GM18873 (cell line): ENCODE data around the gene TTLL5.

Source experiments
- ATAC-seq: cut with Tn5 transposase; IDR thresholded peaks from one replicate; pipeline ENCODE4 v1.9.1; 2021; ENCODE audit warnings: mild to moderate bottlenecking, moderate library complexity, moderate number of reproducible peaks; ENCODE audit not compliant: unreplicated experiment, low FRiP score

The TTLL5 gene

DNA sequence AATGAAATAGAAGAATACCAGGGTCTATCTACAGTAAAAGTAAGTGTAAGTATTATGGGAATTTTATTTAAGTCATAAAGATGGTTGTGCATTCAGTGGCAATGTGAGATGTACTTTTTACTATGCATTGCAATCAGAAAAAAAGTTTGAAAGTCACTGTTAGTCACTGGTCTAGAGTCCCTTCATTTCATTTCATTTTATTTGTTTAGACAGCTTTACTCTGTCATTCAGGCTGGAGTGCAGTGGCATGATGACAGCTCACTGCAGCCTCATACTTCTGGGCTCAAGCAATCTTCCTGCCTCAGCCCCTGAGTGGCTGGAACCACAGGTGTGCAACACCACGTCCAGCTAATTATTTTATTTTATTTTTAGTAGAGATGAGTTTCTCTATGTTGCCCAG is 278.2 kb downstream of the TTLL5 start:
- ATAC-seq, result no peak

DNA sequence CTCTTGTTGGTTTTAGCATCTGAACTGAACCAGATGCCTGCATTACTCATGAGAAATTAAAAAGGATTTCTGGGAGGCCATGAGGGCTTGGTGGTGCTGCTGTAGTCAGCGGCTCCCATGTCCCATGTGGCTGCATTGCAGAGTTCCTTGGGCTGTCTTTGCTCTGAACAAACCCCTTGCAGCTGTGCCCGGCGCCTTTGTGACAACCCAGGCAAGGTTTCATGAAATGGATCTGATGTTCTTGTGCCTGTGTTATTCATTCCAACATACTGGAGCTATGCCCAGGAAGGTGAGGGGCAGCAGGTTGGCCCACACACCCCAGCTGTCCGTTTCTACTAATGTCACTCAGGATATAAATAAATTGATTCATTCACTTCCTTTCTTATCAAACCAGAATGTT is 280.0 kb downstream of the TTLL5 start:
- no peak for ATAC-seq

DNA sequence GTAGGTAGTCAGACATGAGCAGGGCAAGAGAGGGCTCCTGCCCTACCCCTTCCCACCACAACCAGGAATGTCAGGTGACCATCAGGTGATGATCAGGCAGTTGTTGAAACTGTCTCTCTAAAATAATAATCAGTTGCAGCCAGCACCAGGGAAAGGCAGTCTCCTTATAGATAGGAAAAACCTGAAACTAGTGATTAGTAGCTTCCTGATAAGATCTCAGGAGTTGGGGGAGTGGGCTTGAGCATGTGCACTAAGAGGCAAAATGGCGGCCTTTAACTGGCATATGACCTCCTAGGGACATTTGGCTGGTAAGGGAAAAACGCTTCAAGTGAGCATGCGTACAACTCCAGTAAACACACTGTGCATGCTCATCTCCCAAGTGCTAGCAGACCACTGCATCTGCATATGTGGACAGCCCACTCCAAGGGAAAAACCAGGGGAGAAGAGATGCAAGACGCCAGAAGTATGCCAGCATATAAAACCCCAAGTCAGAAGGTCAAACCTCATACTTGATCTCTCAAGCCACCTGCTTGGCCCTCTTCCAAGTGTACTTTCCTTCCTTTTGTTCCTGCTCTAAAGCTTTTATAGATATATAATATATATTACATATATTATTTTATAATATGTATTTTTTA is 283.7 kb downstream of the TTLL5 start:
- ATAC-seq, result no peak

DNA sequence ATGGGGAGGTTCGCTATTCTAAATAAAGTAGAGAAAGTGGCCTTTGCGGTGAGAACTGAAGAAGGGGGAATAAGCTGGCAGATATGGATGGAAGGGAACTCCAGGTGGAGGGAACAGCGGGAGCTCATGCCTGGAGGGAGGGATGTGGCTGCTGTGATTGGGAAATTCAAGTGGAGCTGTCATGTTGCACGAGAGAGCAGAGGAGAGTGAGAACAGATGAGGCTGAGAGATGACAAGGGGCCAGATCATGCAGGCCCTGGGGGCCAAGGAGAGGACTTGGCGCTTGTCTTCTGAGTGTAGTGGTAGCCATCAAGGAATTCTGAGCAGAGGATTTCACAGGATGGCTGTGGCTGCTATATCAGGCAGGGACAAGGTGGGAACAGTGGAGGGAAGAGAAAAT is 285.7 kb downstream of the TTLL5 start:
- ATAC-seq, result no peak

DNA sequence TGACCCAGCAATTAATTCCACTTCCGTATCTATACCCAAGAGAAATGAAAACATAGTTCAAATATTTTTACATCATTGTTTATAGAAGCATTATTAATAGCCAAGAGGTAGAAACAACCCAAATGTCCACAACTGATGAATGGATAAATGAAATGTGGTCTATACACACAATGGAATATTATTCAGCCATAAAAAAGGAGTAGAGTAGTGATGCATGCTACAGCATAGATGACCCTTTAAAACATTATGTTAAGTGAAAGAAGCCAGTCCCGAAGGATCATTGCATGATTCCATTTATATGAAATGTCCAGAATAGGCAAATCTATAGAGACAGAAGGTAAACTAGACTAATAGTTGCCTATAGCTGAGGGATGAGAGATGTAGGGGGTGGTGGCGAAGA is 291.4 kb downstream of the TTLL5 start:
- ATAC-seq, result no peak

DNA sequence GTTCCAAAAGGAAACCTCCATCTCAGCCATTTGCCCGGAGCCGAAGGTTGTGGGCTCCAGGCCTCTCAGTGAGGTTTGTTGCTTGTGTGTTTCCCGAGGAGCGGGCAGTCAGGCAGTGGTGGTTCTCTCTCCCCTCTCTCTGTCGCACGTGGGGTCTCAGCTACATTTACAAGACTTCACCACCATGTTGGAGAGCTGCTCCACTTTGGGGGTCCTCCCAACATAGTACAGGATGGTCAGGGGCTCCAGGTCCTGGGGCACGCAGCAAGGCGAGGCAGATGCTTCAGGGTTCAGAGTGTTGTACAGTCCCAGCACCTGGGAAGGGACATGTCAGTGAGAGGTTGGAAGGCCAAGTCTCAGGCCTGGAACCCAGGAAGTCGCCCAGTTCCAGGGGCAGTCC is 298.0 kb downstream of the TTLL5 start:
- no peak for ATAC-seq

DNA sequence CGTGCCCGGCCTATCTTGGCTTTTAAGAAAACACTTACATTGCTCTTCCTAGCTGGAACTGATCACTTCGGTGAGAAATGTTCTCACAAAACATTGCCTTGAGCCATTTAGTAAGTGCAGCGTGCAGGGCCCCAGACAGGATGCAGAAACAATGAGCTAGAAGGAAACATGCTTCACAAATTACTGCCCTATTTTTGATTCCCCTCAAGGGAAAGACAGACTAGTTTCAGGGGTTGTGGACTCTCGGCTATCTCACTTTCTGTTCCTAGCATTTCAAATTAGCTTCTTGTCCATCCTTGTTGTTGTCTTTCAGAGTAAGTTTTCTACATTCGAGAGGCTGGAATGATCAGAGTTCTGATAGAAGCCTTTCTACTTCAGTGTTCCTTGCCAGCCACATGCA is 299.2 kb downstream of the TTLL5 start:
- ATAC-seq, result no peak

DNA sequence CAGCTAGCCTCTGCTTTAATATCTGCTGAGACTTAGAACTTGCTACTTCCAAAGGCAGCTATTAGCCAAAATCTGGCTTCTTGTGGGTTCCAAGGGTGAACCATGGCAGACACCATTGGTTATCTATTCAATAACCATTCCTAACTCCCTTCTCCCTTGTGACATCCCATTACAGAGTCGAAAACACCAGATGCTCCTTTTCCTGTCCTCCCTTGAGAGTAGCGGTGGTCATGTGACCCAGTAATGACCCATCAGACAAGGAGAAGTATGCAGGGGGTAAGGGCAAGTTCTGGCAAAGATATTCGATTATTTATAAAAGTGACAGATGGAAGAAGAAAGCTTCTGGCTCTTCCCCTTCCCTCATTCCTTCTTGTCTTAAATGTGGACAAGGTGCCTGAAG is 300.6 kb downstream of the TTLL5 start:
- ATAC-seq, result no peak

DNA sequence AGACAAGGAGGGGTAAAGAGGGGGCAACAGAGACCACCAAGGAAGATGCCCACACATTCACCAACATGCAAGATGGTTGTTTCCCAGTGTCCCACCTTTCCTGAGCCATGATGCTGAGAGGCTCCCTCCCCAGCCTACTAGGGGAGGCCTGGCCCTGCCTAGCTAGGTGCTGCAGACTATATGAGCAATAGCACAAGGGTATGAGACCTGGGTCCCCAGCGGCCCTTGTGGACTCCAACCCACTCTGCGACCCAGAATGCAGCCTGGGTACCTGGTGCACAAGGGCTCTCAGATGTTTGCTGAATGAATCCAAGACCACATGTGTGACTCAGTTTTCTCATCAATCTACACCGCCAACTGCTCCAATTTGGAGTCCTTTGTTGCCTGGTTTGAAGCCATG is 306.8 kb downstream of the TTLL5 start:
- ATAC-seq, result no peak

DNA sequence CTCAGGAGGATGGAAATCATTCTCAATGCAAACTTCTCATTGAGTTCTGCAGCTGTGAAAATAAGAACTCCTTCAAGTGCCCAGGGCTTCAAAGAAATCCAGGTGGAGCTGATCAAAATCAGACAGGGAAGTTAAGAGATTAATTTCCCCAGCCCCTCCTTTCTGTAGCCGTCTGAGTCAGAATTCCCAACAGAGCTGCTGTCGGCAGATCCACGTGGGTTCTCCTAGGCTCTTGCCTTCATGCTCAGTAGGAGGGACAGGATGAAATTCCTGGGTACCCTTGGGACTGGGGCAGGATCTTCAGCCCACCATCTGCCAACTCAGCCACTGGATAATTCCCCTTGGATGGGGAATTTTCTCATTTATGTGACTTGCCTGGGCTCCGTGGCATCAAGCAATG is 307.4 kb downstream of the TTLL5 start:
- no peak for ATAC-seq

DNA sequence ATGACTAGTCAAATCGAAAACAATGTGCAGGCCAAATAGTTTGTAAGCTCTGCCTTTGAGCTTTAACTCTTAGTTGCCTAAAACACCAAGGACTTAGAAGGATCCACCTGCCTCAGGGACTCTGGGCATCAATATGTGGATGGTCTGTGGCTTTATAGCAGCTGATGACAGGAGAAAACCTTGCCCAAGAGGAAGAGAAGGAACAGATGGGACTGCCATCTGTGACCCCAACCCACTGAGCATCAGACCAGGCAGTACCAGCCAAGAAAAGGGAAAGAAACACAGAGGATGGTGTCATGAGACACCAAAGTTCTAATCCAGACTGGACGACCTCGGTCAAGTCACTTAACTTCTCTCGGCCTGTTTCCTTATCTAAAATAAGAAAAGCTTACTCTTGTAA is 308.1 kb downstream of the TTLL5 start:
- no peak for ATAC-seq

DNA sequence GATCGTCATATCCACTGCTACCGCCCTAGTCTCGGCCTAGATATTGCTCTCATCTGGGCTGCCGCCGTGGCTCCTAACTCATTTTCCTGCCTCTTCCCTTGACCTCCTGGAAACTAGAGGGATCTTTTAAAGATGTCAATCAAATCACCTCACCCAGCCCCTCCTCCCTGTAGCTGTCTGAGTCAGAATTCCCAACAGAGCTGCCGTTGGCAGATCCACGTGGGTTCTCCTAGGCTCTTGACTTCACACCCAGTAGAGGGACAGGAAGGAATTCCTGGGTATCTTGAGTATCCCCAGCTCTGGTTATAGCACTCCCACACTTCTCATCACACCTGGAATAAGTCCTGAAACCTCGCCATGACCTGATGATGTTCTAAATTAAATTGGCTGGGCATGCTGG is 308.8 kb downstream of the TTLL5 start:
- no peak for ATAC-seq

DNA sequence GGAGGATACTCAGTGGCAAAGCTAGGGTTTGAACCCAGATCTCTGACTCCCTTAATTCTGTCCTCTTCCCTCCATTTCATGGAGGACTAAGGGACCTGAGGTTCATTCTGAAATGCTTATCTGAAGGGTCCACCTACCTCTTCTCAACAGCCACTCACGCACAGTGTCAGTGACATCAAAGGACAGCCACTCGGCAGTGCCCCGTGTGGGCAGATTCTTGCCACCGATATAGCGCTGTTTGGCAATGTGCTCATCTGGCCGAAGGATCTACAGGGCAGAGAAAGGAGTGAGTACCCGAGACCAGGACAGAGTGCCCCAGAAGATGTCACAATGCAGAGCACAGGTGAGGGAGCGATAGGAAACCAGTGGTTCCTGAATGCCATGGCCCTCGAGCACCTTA is 309.9 kb downstream of the TTLL5 start:
- no peak for ATAC-seq

DNA sequence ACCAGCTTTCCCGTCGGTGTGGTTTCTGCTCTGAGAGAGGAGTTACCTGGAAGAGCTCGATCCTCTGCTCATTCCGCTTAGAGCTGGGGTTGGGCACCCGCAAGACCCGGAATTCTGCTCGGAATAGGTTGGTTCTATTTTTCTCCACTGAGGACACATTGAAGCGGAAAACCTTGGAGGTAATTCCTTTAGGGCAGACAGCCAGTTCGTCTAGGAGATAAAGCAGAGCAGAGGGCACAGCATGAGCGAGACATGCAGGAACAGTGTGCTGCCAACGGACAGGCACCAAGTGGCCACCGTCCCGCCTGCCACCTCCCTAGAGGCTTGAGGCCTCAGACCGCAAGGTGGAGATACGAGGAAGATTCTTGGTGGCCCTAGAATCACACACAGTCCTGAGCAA is 310.5 kb downstream of the TTLL5 start:
- no peak for ATAC-seq

DNA sequence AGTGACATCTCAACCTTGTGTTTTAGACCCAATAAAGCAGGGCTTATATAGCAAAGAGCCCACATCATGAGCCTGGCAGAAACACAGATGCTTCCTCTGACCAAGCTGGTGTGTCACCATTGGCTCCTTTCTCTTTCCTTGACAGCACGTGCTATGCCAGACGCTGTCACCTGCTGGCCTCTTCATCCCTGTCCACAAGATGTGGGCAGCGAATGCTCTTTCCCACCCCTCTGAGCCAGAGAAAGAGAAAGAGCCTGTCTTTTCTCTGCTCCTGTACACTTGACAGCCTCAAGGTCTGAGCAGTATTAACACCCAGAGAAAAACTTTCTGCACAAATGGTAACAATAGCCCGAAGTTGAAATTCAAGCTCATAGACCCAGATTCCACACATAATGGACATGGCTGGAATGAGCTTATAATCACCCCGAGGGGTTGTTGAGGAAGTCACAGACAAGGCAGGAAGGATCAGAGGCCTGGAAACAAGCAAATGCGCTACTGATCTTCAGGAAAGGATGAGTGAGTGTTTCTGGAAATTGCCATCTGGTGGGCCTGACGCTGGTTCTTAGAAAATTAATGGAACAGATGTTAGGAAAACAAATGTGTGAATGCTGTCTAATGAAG is 311.9 kb downstream of the TTLL5 start:
- no peak for ATAC-seq

DNA sequence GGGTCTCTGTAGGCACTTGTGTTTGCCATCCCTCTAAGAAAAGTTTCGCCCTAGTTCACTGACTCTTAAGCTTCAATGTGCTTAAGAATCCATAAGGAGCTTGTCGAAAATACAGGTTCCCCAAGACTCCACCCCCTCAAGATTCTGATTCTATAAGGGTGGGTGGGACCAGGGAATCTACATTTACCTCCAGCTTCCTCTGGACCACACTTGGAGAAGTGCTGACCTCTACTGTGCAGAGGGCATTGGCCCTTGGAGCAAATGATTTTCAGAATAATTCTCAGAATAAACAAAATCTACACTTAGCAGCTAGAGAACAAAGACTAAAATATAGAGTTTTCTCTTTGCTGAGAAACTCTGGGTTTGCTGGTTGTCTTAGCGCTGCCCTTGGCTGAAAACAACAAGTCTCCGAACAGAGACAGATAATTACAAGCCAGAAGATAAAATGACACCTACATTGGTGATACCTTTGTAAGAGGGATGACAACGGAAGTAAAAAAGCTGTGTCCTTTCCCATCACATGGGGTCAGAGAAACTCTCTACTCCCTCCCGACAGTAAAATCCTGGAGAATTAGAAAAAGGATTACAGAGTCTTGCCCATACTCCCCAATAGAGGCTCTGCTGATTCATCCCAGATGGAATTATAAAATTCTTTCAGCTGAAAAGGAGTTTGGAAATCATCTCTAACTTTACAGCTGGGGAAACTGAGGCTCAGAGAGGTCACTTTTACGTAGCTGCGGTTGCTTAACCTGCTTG is 316.0 kb downstream of the TTLL5 start:
- ATAC-seq, result no peak

DNA sequence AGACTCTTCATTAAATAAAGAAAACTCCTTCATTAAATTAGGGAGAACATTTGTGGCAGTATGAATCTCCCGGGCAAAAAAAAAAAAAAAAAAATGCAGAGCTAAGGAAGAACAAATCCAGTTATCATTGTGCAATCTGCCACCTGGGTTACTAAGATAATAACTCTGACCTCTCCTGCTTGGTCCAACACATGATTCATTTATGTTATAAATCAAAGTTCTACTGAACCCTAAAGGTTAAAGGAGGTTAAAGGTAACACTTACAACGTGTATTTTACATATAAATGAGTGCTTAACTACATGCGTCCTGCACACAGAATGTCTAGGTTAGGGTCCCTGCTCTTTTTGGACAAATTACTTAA is 316.5 kb downstream of the TTLL5 start:
- ATAC-seq, result no peak

DNA sequence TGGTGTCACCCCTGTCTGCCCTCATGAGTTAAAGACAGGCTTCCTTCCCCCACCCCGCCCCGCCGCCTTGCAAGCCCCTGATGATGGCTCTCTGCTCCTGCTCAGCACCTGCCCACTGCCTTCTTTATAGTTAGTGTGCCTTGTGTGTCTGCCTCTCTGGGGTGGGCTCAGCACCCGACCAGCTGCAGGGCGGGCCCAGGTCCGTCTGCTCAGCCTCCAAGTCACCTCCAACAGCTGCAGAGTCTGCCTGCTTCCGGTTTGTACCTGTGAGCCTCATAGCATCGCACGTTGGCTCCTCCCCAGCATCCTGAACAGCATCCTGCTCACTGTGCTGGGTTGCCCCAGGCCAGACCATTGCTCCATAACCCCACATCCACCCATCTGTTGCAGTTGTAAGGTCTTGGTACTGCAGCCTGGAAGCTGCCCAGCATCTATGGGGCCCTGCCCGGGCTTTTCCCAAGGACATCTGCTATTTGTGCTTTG is 317.2 kb downstream of the TTLL5 start:
- no peak for ATAC-seq

DNA sequence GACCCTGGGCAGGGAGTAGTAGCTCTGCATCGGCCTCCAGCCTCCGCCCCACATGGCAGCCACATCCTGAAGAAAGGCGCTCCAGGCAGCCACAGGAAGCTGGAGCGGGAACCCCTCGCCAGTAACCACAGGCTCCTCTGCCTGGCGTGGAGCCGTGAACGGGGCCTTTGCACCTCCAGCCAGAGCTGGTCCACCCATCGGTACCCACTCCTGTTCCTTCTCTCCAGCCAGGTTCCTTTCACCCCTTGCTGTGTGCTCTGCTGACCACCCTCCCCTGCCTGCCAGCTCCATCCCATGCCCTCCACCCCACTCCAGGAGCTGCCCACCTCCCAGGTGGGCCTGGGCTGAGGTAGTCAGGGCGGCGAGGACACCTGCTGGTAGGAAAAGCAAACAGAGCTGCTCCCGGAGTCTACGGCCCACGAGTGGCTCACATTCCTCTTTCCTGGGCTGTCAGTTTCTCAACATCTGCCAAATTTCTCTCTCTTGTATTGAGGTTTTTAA is 318.1 kb downstream of the TTLL5 start:
- no peak for ATAC-seq

DNA sequence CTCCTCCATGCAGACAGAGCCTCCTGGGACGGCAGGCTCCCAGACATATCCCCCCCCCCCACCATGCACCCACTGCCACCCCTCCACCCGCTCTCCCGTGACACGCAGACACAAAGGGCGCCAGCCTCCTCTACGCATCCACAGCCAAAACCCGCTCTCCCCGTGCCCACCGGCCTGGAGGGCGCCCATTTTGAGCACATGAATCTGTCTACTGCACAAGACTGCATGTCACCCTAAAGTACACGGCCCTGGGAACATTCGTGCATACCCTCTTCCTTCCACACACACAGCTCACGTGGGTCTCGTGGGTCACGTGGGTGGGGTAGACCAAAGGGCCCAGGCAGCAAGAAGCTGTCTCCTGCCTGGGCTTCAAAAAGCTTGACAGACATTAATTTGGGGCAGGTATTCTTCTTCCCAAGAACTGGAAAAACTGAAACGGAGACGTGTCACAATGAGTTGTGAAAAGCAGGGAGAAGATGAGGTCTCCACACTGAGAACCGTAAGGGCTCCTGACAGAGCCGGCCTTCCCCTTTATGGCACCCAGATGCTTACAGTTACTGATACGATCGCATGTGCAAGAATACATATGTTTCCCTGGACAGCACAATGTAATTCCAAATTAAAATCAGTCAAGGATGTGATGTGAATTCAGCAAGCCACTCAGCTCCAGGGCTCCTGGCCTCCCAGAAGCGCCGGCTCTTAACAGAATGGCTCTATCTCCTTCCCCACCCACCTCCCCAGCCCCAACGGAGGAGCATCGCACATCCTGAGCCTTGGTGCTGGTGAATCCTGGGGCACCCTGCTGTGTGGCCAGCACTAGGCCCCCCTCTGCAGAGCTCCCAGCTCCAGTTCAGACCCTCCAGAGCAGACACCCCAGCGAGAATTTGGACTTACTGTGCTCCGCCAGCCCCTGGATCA is 318.9 kb downstream of the TTLL5 start:
- no peak for ATAC-seq

DNA sequence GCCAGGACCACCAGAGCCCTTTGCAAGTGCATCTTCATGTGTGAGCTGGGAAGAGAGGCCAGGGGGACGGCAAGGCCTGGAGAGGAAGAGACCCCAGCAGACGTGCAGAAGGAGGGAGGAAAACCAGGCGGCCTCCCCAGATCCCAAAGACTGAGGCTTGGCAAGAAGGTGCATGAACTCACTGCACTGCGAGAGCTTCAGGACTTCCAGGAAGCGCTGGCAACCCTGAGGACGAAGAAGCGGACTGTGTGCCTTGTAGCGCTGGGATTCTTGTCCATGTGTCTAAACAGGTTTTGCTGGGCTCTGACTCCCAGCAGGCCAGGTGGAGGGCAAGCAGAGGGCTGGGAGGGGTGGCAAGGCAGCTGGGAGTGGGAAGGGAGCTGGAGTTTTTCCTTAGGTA is 319.8 kb downstream of the TTLL5 start:
- ATAC-seq, result no peak
